Kidney capillary endothelial cell (primary cell): ENCODE measurements around the gene FAM171A1.

Experiments
- DNase-seq: peaks from one replicate; pipeline ENCODE4 v3.0.0-alpha.2; 2018; ENCODE audit warnings: low spot score

The FAM171A1 gene

DNA sequence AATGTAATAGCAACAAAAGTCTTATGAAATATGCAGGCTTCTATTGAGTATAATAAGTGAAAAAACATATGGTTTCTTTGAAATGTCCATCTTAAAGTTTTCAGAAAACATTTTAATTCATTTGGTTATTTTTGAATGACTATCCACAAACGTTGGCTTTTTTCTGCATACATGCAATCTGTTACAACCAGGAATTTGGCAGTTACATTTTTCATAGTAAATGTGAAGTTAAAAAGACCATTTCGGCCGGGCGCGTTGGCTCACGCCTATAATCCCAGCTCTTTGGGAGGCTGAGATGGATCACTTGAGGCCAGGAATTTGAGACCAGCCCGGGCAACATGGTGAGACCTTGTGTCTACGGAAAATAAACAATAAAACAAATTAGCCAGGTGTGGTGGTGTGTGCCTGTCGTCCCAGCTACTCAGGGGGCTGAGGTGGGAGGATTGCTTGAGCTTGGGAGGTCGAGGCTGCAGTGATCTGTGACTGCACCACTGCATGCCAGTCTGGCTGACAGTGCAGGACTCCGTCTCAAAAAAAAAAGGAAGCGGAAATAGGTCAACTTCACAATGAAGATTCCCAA lies 128.7 kb downstream of the FAM171A1 start:
- no peak for DNase-seq

- DNase-seq: no peak
Observed at GRCh38 chr10:15241306-15241705, 129.8 kb downstream of the FAM171A1 start.

DNA sequence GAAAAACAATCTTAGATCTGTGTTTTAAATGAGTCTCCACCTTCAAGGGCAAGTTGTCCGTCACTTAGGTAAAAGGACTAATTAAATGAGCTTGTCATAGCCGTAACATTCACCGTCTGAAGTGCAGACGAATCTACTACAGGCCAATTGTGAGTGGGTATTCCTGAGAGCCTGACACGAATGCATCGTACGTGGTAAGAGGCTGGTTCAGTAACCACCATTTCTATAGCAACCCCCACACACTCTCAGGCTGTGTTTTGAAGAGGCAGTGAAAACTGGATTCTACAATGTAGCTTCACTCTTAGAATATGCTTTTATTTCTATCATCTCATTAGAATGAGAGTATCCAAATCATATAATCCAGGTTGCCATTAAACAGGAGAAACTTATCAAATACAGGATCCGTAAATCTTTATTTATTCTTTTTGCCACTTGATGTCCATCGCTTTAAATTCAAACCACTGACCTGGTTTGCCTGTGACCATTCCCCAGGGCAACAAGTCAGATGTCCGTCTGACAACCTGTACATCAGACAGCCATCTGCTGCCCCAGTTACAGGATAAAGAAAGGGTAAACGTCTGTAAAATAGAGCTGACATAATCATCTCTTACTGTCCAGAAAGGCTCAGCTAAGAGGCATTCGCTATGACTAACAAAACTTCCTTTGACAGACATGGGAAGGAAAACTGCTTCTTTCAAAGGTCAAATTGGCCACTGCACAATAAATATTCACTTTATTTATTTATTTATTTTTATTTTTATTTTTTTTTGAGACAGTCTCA lies 132.3 kb downstream of the FAM171A1 start:
- DNase-seq: peak; percentile 69

GRCh38 chr10:15237351-15237750 lies 133.7 kb downstream of the FAM171A1 start:
- DNase-seq: no peak

DNA sequence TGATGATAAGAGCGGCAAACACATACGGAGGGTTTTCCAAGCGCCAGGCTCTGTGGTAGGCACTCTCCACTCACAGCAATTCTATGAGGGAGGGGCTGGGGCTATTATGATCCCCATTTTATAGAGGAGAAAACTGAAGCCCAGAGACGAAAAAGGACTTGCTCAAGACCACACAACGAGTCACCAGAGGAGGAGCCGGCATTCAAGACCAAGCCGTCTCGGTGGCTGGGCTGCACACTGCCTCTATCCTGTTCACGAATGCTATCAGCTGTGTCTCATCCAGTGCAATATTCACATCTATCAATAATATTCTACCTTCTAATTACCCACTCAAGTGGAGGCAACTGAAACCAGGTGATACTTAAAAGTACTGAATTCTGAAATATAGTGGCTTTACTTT lies 134.7 kb downstream of the FAM171A1 start:
- DNase-seq: no peak

DNA sequence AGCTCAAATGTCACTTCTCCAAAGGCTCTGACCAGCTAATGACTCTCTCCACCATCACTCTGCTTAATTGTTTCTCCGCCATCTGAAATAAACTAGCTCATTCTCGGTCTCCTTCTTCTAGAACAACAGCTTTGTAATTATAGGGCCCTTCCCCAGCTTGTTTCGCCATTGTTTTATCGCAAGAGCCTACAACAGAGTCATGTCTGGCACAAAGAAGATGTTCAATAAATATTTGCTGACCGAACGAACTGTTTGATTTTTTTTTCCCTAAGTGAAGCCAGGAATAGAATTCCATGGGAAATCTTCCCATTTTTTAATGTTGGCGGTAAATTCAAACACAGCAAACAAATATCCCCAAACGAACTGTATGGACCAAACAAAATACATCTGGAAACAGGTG lies 138.8 kb downstream of the FAM171A1 start:
- no peak for DNase-seq

GRCh38 chr10:15231426-15231825 lies 139.7 kb downstream of the FAM171A1 start:
- no peak for DNase-seq

DNA sequence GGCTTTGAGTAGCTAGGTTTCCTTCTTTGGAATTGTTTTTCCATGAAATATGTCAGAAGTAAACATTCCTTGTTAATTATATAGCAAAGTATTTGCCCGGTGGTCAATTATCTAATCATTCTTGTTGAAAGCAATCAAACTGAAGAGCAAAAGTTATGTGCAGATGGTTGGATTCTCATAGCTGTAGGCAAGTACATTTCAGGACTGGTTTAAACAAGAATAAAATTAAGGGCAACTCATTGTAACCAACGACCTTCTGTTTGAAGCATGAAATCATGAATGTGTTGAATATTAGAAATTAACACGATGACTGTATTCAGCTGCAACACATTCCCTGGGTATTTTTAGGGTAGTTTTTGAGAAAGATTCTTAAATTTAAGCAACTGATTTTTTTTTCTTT lies 140.8 kb downstream of the FAM171A1 start:
- no peak for DNase-seq

DNA sequence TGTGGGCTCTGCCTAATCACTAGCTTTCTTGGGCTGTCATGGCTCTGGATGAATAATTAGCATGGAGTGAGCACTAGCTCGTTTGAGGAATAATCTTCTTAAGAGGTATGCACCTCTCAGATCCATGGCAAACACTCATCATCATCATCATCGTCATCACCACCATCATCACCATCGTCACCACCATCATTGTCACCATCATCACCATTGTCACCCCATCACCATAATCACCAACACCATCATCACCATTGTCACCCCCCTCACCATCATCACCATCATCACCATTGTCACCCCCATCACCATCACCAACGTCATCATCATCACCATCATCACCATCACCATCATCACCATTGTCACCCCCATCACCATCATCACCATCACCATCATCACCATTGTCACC lies 141.8 kb downstream of the FAM171A1 start:
- DNase-seq: no peak

DNA sequence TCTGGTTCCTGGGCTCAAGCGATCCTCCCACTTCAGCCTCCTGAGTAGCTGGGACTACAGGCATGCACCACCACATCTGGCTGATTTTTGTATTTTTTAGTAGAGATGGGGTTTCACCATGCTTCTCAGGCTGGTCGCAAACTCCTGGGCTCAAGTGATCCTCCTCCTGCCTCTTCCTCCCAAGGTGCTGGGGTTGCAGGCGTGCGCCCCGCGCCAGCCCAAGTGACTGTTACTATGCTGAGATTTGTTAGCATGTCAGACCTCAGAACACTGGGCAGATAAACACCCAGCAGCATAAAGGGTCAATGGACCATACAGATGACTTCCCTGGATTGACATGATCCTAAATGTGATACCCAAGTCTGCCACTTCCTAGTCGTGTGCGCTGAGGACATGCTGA lies 142.7 kb downstream of the FAM171A1 start:
- no peak for DNase-seq

- no peak for DNase-seq
Observed at GRCh38 chr10:15227611-15228372, 143.3 kb downstream of the FAM171A1 start.

GRCh38 chr10:15225511-15225910 lies 145.6 kb downstream of the FAM171A1 start:
- no peak for DNase-seq

DNA sequence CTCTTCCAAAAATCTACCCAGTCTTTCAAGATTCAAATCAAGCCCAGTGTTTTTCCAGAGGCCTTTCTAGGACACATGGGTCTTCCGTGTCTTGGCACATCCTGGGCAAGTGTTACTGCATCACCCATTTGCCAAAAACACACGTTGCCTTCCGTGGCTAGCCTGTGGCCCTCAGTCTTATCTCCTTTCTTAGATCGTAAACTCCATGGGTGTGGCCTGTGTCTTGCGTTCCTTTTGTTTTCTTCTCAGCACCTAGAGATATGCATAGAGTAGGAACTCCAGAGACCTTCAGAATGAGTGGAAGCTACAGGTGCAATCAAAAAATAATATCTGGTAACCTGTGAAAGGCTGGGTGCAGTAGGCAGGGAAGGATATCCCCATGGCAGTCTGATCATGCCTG lies 146.1 kb downstream of the FAM171A1 start:
- no peak for DNase-seq

- no peak for DNase-seq
Observed at GRCh38 chr10:15223174-15223573, 147.9 kb downstream of the FAM171A1 start.

DNA sequence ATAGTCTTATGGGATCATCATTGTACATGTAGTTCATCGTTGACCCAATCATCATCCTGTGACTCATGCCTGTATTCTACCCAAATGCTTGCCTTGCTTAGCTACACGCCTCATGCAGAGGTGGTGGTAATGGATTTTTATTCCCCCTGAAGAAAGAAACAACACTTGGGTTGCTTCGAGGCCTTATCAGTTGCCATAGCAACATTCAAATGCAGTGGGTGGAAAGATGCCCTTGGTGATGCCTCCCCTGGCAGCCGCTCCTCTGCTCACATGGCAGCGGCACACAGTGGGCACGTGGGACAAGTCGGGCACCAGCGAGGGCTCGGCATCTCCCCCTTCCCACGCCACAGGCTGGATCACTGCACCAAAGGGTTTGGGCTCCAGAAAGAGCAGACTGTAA lies 148.6 kb downstream of the FAM171A1 start:
- no peak for DNase-seq

- DNase-seq: no peak
Observed at GRCh38 chr10:15220445-15220844, 150.6 kb downstream of the FAM171A1 start.

- DNase-seq: no peak
Observed at GRCh38 chr10:15216700-15217099, 154.4 kb downstream of the FAM171A1 start.

DNA sequence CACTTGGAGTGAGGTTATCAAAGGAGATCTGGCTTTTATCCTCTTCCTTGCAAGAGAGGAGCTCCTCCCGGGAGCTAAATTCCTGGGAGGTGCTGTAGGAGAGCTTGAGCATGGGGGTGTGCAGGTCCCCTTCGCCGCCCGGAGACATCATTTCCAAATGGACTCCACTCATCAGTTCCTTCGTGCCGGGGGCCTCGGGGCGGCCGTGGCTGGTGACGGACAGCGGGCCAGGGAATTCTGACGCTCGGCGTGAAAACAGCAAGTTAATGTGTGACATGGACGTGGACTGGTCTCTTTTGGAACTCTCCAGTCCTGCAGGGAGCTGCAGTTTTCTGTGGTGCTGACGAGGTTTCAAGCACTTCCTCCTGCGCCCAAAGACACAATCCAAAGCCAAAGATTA lies 156.9 kb downstream of the FAM171A1 start:
- DNase-seq: no peak

GRCh38 chr10:15213461-15213861 lies 157.6 kb downstream of the FAM171A1 start:
- no peak for DNase-seq

DNA sequence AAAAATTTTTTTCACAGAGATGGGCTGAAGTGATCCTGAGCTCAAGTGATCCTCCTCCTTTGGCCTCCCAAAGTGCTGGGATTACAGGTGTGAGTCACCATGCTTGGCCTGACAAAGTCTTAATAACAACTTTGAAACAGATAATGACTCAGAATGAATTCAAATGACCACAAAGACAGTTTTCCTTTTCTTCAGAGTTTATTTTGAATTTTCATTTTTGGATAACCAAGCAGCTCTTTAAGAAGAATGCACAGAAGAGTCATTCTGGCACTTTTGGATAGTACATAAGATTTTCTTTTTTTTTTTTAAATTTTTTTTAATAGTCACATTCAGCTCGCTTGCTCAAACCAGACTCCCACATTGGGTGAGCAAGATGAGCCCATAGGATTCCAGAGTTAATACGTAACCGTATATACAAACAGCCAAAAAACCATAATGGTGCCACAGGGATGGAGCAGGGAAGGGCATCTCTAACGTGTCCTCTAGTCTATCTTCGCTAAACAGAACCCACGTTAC lies 159.6 kb downstream of the FAM171A1 start:
- peak; percentile 62 for DNase-seq

DNA sequence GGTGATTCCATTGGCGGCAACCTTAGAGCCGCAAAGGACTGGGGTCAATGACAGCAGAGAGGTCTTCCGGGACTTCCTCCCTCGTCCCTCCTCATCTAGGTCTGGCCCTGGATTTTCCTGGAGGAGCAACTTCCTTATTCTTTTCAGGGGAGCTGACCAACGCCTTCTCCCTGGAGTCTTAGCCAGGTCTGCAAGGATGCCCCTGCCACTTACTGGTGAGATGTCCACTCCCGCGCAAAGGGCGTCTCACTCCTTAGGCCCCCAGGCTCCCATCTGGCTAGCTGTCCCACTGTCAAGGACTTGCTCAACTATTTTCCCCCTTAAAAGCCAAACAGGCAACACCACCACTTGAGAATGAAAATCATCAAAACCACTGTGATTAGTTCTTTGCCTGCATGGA lies 160.6 kb downstream of the FAM171A1 start:
- no peak for DNase-seq

DNA sequence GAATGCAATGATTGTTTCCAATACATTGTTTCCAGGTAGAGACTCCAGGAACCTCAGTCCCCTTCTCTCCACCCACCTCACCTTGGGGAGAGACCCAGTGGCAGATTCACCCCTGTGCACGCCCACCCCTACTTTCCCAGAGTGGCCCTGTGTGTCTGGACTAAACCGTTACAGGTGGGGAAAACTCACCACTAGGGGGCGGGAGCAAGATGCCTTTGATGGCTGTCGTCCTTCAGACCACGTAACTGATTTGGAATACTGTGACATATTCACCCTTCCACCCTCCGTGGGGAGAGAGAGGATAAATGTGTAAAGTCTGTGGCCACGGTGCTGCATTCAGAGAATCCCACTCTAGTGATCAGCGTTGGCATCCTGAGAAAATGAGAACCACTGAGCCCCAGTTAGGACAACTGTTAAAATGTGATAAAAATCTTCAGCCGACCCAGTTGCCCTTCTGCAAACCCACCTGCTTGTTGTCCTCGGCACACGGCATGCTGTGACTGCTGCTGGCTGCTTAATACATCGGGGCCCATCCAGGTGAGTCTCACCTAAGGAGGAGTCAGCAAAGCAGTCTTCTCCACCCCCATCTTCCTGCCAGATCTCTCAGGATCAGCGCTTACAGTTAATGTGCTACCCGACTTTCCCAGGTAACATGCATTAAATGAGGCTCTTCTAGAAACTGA lies 161.1 kb downstream of the FAM171A1 start:
- peak; percentile 76 for DNase-seq
